Right lobe of liver (tissue), 6 donors: ENCODE measurements around the gene TUBG1. TPM values are rescaled to one million over a fixed set of nuclear protein-coding genes. Genes with fewer than 3 reads are reported as not detected.

Source experiments
- ATAC-seq, 4 donors: fragments of 200-7000 bp; cut with Tn5 transposase; one replicate each; pipeline ENCODE4 v1.9.1; 2020; ENCODE audit warnings: mild to moderate bottlenecking in 4 of 4, moderate library complexity in 4 of 4
- DNase-seq, 3 donors: peaks; one replicate each; pipeline ENCODE4 v3.0.0-alpha.2; 2020
- H3K27ac ChIP-seq, 3 donors: fragments of 200-600 bp; one replicate each; pipeline ENCODE4 v1.8.0; 2022
- H3K27me3 ChIP-seq, 2 donors: fragments of 200-600 bp; one replicate each; pipeline ENCODE4 v1.8.0; 2022
- H3K36me3 ChIP-seq, 4 donors: fragments of 200-600 bp; sonication (generic) in 1 of 4; one replicate each; pipeline versions ENCODE4 v1.5.1 to v1.8.0; 2017 to 2022; ENCODE audit warnings: control low read depth in 1 of 4
- H3K4me1 ChIP-seq, 4 donors: fragments of 200-600 bp; sonication (generic) in 1 of 4; one replicate each; pipeline versions ENCODE4 v1.5.1 to v1.8.0; 2017 to 2022; ENCODE audit warnings: control low read depth in 1 of 4
- H3K4me3 ChIP-seq, 3 donors: fragments of 200-600 bp; one replicate each; pipeline ENCODE4 v1.8.0; 2022
- H3K9me3 ChIP-seq, 4 donors: fragments of 200-600 bp; sonication (generic) in 1 of 4; one replicate each; pipeline versions ENCODE4 v1.5.1 to v1.8.0; 2017 to 2022; ENCODE audit warnings: control low read depth in 1 of 4
- CTCF ChIP-seq, 4 donors: fragments of 200-600 bp in 3 of 4; fragments of 450-650 bp in 1 of 4; IDR thresholded peaks; one replicate each; pipeline versions ENCODE4 v1.5.1 to v1.8.0; 2016 to 2022; ENCODE audit warnings: antibody characterized with exemption in 4 of 4, mild to moderate bottlenecking in 2 of 4
- POLR2A ChIP-seq: fragments of 450-650 bp; IDR thresholded peaks from one replicate; pipeline ENCODE4 v1.6.1; 2017; ENCODE audit warnings: antibody characterized with exemption, mild to moderate bottlenecking
- WGBS: methylation state at CpG from one replicate; pipeline ENCODE4 v1.1.6; 2018; ENCODE audit warnings: low coverage, low lambda C conversion rate; ENCODE audit not compliant: insufficient coverage; ENCODE audit errors: missing lambda C conversion rate; 5-methylcytosine and 5-hydroxymethylcytosine counted together
- intact Hi-C, 2 donors: fragments of 100-400 bp; cut with DNase I; formaldehyde crosslinking; loops; one replicate each; pipeline versions ENCODE4 v1.11.2 to v1.14.1; 2022
- total RNA-seq, 6 experiments: library from RNA; depleted of rRNA in 2 of 6; stranded (reverse); fragments of >200 nt in 2 of 6; fragmentation: NEBNext Ultra II Directional in 3 of 6; extraction: Animal tissue kit (Norgen Biotek cat#: 25700) in 3 of 6; gene quantifications; one replicate each; pipeline versions ENCODE4 v1.1.0 to v1.2.4, GENCODE V29; 2016 to 2023
- donor health status: DM: no; HTN: yes; CAD: no.
- donor health status: DM: no; HTN: no; CAD: no.
- donor health status: DM: no; HTN: no; CAD: no.
- donor health status: DM: no; HTN: yes; CAD: no.
- donor health status: DM: no; HTN: yes; CAD: no.

The TUBG1 gene
- total RNA-seq, 6 experiments from 2014 or later: 17.9 to 44.5 (median 22.0) TPM

GRCh38 chr17:42639525-42640113 is 30.1 kb downstream of the TUBG1 start:
- Histone ChIP-seq H3K4me1 (no peaks in the 10 kb centered on the region), H3K27me3 (no peaks in the 10 kb centered on the region), H3K9me3 (no peaks in the 10 kb centered on the region), H3K4me3 (no peak overlapping the region), H3K36me3 (no peaks in the 10 kb centered on the region), H3K27ac (no peak overlapping the region)
- 100% methylated on average over 3 of the region's 7 CpGs for WGBS
- intact Hi-C loops: no loop called here
- ATAC-seq (no peak), DNase-seq (no peak)
- TF ChIP-seq POLR2A: no peak
- no peak for TF ChIP-seq CTCF (IDR thresholded peaks at IDR 0.05)

- TF ChIP-seq CTCF (IDR thresholded peaks at IDR 0.05) (no peak), POLR2A (no peak)
- WGBS: 80% methylated on average over 1 of the region's 4 CpGs
- H3K27ac ChIP-seq: no peak overlapping the region
- ATAC-seq (no peak), DNase-seq (no peak)
- no peaks in the 10 kb centered on the region for H3K4me1 ChIP-seq
- intact Hi-C loops: no loop called here
- H3K36me3 ChIP-seq: no peaks in the 10 kb centered on the region
- no peaks in the 10 kb centered on the region for H3K9me3 ChIP-seq
- no peak overlapping the region for H3K4me3 ChIP-seq
- no peaks in the 10 kb centered on the region for H3K27me3 ChIP-seq
Measured at GRCh38 chr17:42640121-42640520, 30.6 kb downstream of the TUBG1 start.

GRCh38 chr17:42642336-42642735 is 32.9 kb downstream of the TUBG1 start:
- no peak for TF ChIP-seq POLR2A
- TF ChIP-seq CTCF (IDR thresholded peaks at IDR 0.05): no peak
- Histone ChIP-seq H3K36me3 (no peaks in the 10 kb centered on the region), H3K4me3 (no peak overlapping the region), H3K27ac (no peak overlapping the region), H3K9me3 (no peaks in the 10 kb centered on the region), H3K27me3 (no peaks in the 10 kb centered on the region), H3K4me1 (no peaks in the 10 kb centered on the region)
- ATAC-seq (no peak), DNase-seq (no peak)
- 14% methylated on average over 2 of the region's 2 CpGs for WGBS
- intact Hi-C loops: no loop called here

- no peaks in the 10 kb centered on the region for H3K36me3 ChIP-seq
- no peak overlapping the region for H3K4me3 ChIP-seq
- intact Hi-C loops: no loop called here
- TF ChIP-seq CTCF (IDR thresholded peaks at IDR 0.05): no peak
- TF ChIP-seq POLR2A: no peak
- DNase-seq: no peak
- H3K4me1 ChIP-seq: no peaks in the 10 kb centered on the region
- no peak overlapping the region for H3K27ac ChIP-seq
- no peaks in the 10 kb centered on the region for H3K9me3 ChIP-seq
- H3K27me3 ChIP-seq: no peaks in the 10 kb centered on the region
- 69% methylated on average over 5 of the region's 5 CpGs for WGBS
- ATAC-seq: no peak
Measured at GRCh38 chr17:42647778-42648177, 38.3 kb downstream of the TUBG1 start.

- Histone ChIP-seq H3K36me3 (no peaks in the 10 kb centered on the region), H3K4me3 (no peak overlapping the region), H3K4me1 (peaks cover 0 to 6% (median 0%) of the 10 kb centered on the region in 4 donors), H3K27ac (no peak overlapping the region), H3K9me3 (no peaks in the 10 kb centered on the region), H3K27me3 (no peaks in the 10 kb centered on the region)
- no peak for ATAC-seq
- TF ChIP-seq CTCF (IDR thresholded peaks at IDR 0.05) (no peak), POLR2A (no peak)
- no peak for DNase-seq
- WGBS: 79% methylated on average over 4 of the region's 4 CpGs
- intact Hi-C loops: no loop called here
Measured at GRCh38 chr17:42651392-42651791, 41.9 kb downstream of the TUBG1 start.
